HepG2 (cell line): ENCODE results near the gene EEPD1. TPM values are rescaled to one million over a fixed set of nuclear protein-coding genes. Genes with fewer than 3 reads are reported as not detected.
A peak's percentile ranks its signal among the peaks of the same experiment; 100 is the strongest.

Source experiments
- CBX1 ChIP-seq: IDR thresholded peaks from one replicate; pipeline ENCODE4 v1.6.1; 2016; ENCODE audit warnings: antibody characterized with exemption, low read depth
- HMGXB4 ChIP-seq, 2 experiments: sonication (generic) in 1 of 2; formaldehyde crosslinking in 1 of 2; IDR thresholded peaks; 2 replicates each; pipeline versions ENCODE4 v1.4.0 to v1.6.1; 2018 to 2020; ENCODE audit warnings: missing genetic modification reagents in 2 of 2, borderline replicate concordance in 1 of 2, low read depth in 1 of 2, mild to moderate bottlenecking in 1 of 2, missing biosample characterization in 1 of 2
- MBD4 ChIP-seq: IDR thresholded peaks from 2 replicates; pipeline ENCODE4 v1.6.1; 2012; ENCODE audit warnings: low read length, inconsistent platforms, borderline replicate concordance
- NR0B2 ChIP-seq: sonication (generic); formaldehyde crosslinking; IDR thresholded peaks from 2 replicates; pipeline ENCODE4 v1.4.0; 2020; ENCODE audit warnings: mild to moderate bottlenecking, missing genetic modification reagents
- PHF8 ChIP-seq: sonication (generic); formaldehyde crosslinking; IDR thresholded peaks from 2 replicates; pipeline ENCODE4 v1.5.0; 2020; ENCODE audit warnings: missing genetic modification reagents
- SMAD3 ChIP-seq: sonication (generic); formaldehyde crosslinking; IDR thresholded peaks from 2 replicates; pipeline ENCODE4 v1.4.0; 2020; ENCODE audit warnings: missing genetic modification reagents
- SMARCE1 ChIP-seq: fragments of 450-650 bp; IDR thresholded peaks from 2 replicates; pipeline ENCODE4 v1.6.1; 2017; ENCODE audit warnings: borderline replicate concordance
- STAG1 ChIP-seq: sonication (generic); formaldehyde crosslinking; IDR thresholded peaks from 2 replicates; pipeline ENCODE4 v1.4.0; 2020; ENCODE audit warnings: missing genetic modification reagents
- ZBTB38 ChIP-seq: sonication (generic); formaldehyde crosslinking; IDR thresholded peaks from 2 replicates; pipeline ENCODE4 v1.5.1; 2020; ENCODE audit warnings: mild to moderate bottlenecking, missing genetic modification reagents
- ZBTB7A ChIP-seq: sonication (generic); formaldehyde crosslinking; IDR thresholded peaks from 2 replicates; pipeline ENCODE4 v1.8.0; 2022; ENCODE audit warnings: mild to moderate bottlenecking, missing genetic modification reagents
- ZNF292 ChIP-seq: sonication (generic); formaldehyde crosslinking; IDR thresholded peaks from 2 replicates; pipeline ENCODE4 v1.8.1; 2022; ENCODE audit warnings: mild to moderate bottlenecking, low read depth, missing genetic modification reagents, borderline replicate concordance
- ZNF530 ChIP-seq: sonication (generic); formaldehyde crosslinking; IDR thresholded peaks from 2 replicates; pipeline ENCODE4 v1.5.0; 2020; ENCODE audit warnings: low read depth, mild to moderate bottlenecking, missing genetic modification reagents
- ZNF646 ChIP-seq: sonication (generic); formaldehyde crosslinking; IDR thresholded peaks from 2 replicates; pipeline ENCODE4 v1.9.0; 2021; ENCODE audit warnings: mild to moderate bottlenecking, missing genetic modification reagents
- ZNF781 ChIP-seq: sonication (generic); formaldehyde crosslinking; IDR thresholded peaks from 2 replicates; pipeline ENCODE4 v1.5.1; 2020; ENCODE audit warnings: borderline replicate concordance, mild to moderate bottlenecking, missing genetic modification reagents; ENCODE audit errors: not compliant biosample characterization
- ZNF784 ChIP-seq: sonication (generic); formaldehyde crosslinking; IDR thresholded peaks from 2 replicates; pipeline ENCODE4 v1.5.1; 2020; ENCODE audit warnings: missing genetic modification reagents, mild to moderate bottlenecking, borderline replicate concordance
- polyA plus RNA-seq, 8 experiments: library from polyadenylated mRNA; depleted of rRNA in 3 of 8; stranded (reverse) in 7 of 8; unstranded in 1 of 8; fragments of >200 nt; fragmentation: Illumina TruSeq in 4 of 8; extraction: Trizol in 4 of 8; gene quantifications; 2 replicates each; pipeline versions ENCODE4 v1.2.1 to v1.2.3, GENCODE V29; 2011 to 2016; ENCODE audit warnings: low read depth in 4 of 8, missing spikeins in 1 of 8, mixed read lengths in 1 of 8; ENCODE audit not compliant: insufficient read depth in 1 of 8
- total RNA-seq, 5 experiments: library from RNA; depleted of rRNA; stranded (reverse); fragments of >200 nt; fragmentation: Illumina TruSeq; extraction: Trizol; gene quantifications; 2 replicates each; pipeline ENCODE4 v1.2.3, GENCODE V29; 2016; ENCODE audit warnings: low read depth in 1 of 5

EEPD1 gene
- total and polyA plus RNA-seq, 2 of the 13 experiments (the other 11 are each of a cell fraction or from before 2014, with no cell fraction given) = 10.1 to 16.4 TPM

- 0 out of 4 replicates have a peak, but pooled peaks of 1 of the 2 experiments have one; percentile 29 for TF ChIP-seq HMGXB4 (CRISPR knock-in tag; IDR thresholded peaks at IDR 0.05; ENCODE audit: borderline replicate concordance in 1 of 2, low read depth in 1 of 2)
- peak; percentile 88; the same call in 1 of the 2 replicates for TF ChIP-seq ZNF292 (CRISPR knock-in tag)
- no peak for TF ChIP-seq ZBTB38 (CRISPR knock-in tag)
- no peak for TF ChIP-seq ZNF530 (CRISPR knock-in tag)
- TF ChIP-seq CBX1 = no peak
- TF ChIP-seq ZBTB7A (CRISPR knock-in tag) = peak; percentile 70; the same call in 1 of the 2 replicates
- TF ChIP-seq SMARCE1 = no peak
- peak; percentile 98 for TF ChIP-seq ZNF646
- peak; percentile 68; the same call in 1 of the 2 replicates for TF ChIP-seq ZNF784 (CRISPR knock-in tag)
- no peak for TF ChIP-seq PHF8 (CRISPR knock-in tag)
- no peak for TF ChIP-seq NR0B2 (CRISPR knock-in tag)
- peak; percentile 54 for TF ChIP-seq ZNF781
- no peak for TF ChIP-seq STAG1
- 0 out of 2 replicates have a peak, but pooled peaks have one; percentile 22 for TF ChIP-seq SMAD3 (CRISPR knock-in tag)
- no peak for TF ChIP-seq MBD4
These were observed 119.7 kb downstream of the EEPD1 start (continued) for GRCh38 chr7:36272567-36273269.
